IgD-negative memory B cell (primary cell): ENCODE data around the gene CPAMD8. TPM values are rescaled to one million over a fixed set of nuclear protein-coding genes. Genes with fewer than 3 reads are reported as not detected.

Experiments
- H3K27ac Mint-ChIP-seq, 3 donors: one replicate each; pipeline ENCODE4 v1.8.0; 2020 to 2022; ENCODE audit warnings: mild to moderate bottlenecking in 3 of 3, mixed read lengths in 3 of 3, moderate library complexity in 1 of 3
- H3K27me3 Mint-ChIP-seq: one replicate; pipeline ENCODE4 v1.8.0; 2021; ENCODE audit warnings: mixed read lengths
- H3K36me3 Mint-ChIP-seq: one replicate; pipeline ENCODE4 v1.8.0; 2020; ENCODE audit warnings: mild to moderate bottlenecking, mixed read lengths
- H3K4me1 Mint-ChIP-seq, 3 donors: one replicate each; pipeline ENCODE4 v1.8.0; 2020 to 2022; ENCODE audit warnings: mixed read lengths in 3 of 3, mild to moderate bottlenecking in 1 of 3
- H3K4me3 Mint-ChIP-seq, 4 donors: one replicate each; pipeline ENCODE4 v1.8.0; 2020 to 2022; ENCODE audit warnings: mild to moderate bottlenecking in 4 of 4, mixed read lengths in 4 of 4, moderate library complexity in 3 of 4
- H3K9me3 Mint-ChIP-seq, 3 donors: one replicate each; pipeline ENCODE4 v1.8.0; 2020 to 2021; ENCODE audit warnings: mixed read lengths in 3 of 3, mild to moderate bottlenecking in 1 of 3
- polyA plus RNA-seq: library from polyadenylated mRNA; unstranded; fragments of 300-500 nt; fragmentation: Illumina TruSeq; gene quantifications from one replicate; pipeline ENCODE4 v1.2.3, GENCODE V29; 2021

The CPAMD8 gene
- polyA plus RNA-seq, result 5.1 TPM

- Mint-ChIP-seq H3K4me3 (peak within 1 kb of the TSS; percentile 4 to 95 (median 86)), H3K9me3 (peaks cover 4 to 13% (median 5%) of the 10 kb centered on the region in 3 donors), H3K36me3 (peaks cover 6% of the 10 kb centered on the region), H3K27ac (no peak within 1 kb of the TSS), H3K27me3 (peaks cover 36% of the 10 kb centered on the region), H3K4me1 (peaks cover 5 to 16% (median 9%) of the 10 kb centered on the region in 3 donors)
Observed at GRCh38 chr19:17026706-17027534, at the start of gene CPAMD8. TSS of gene CPAMD8 (minus strand) at chr19:17026810. CDS start at chr19:17026642, 168 bp downstream.

- peak overlapping the region; percentile 93 to 100 (median 96) for H3K4me3 Mint-ChIP-seq
- H3K36me3 Mint-ChIP-seq, result peaks cover 6% of the 10 kb centered on the region
- no peaks in the 10 kb centered on the region for H3K27me3 Mint-ChIP-seq
- H3K9me3 Mint-ChIP-seq, result no peaks in the 10 kb centered on the region
- H3K27ac Mint-ChIP-seq, result peak overlapping the region; percentile 94 to 97 (median 96)
- peaks cover 41 to 52% (median 42%) of the 10 kb centered on the region in 3 donors for H3K4me1 Mint-ChIP-seq
Observed at GRCh38 chr19:17075864-17076542, 49.4 kb upstream of the CPAMD8 start.

- Mint-ChIP-seq H3K27me3 (no peaks in the 10 kb centered on the region), H3K4me1 (peaks cover 39 to 49% (median 41%) of the 10 kb centered on the region in 3 donors)
Observed at GRCh38 chr19:17075035-17075863, 48.6 kb upstream of the CPAMD8 start, which contains the start of the genes HAUS8 and MYO9B. TSS of gene HAUS8 (minus strand) at chr19:17075452. CDS start at chr19:17075422, 30 bp downstream. TSS of gene MYO9B (plus strand) at chr19:17075777. CDS start at chr19:17101718, 25,941 bp downstream.

DNA sequence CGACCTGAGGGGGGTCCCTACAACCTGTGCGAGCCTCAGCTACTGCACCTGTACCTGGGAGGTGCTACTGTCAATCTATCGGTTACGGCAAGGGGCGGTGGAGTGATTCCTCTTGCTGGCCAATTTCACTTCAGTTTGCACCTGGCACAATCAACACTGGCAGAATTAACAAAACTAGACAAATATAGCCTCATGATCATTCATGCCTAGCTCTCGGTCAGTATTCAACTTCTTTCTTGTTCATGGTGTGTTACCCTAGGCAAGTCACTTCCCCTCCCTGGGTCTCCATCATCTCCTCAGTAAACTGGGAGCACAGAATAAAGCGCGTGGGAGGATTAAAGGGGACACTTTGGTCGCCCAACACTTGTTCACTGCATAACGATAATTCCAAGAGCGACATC, 48.0 kb upstream of the CPAMD8 start:
- peaks cover 6% of the 10 kb centered on the region for H3K36me3 Mint-ChIP-seq

More at GRCh38 chr19:17075035-17075863, 48.6 kb upstream of the CPAMD8 start, which contains the start of the genes HAUS8 and MYO9B:
- Mint-ChIP-seq H3K9me3 (no peaks in the 10 kb centered on the region), H3K4me3 (peak within 1 kb of the TSS; percentile 93 to 100 (median 98)), H3K27ac (peak within 1 kb of the TSS; percentile 96 to 98 (median 97)), H3K36me3 (peaks cover 6% of the 10 kb centered on the region)

DNA sequence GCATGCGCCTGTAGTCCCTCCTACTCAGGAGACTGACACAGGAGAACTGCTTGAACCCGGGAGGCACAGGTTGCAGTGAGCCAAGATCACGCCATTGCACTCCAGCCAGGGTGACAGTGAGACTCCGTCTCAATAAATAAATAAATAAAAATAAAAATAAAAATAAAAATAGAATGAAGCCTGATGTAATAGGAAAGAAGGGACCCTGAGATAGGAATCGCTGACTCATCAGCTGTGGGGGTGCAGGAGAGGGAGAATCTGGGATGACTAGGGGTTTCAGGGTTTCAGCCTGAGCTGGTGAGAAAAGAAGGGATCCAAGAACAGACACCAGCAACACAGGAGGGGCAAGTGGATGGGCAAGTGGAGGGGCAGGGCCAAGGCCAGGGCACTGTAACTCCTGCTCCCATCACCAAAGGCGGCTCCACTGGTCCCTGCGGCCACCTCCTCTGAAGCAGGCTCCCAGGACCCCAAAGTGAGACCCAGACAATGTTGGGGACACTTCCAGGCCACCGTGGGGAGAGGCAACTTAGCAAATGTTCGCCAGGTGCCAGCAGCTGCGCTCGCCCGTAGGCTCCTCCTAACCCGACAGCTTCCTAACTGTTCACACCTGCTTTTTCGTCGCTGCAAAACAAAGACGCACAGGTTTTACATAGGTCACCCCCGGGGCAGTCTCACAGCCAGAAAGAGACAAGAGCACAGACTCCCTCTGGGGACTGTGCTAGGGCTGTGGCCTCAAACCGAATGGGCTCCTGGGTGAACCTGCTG, 47.4 kb upstream of the CPAMD8 start:
- Mint-ChIP-seq H3K36me3 (peaks cover 6% of the 10 kb centered on the region), H3K27me3 (no peaks in the 10 kb centered on the region), H3K27ac (peak overlapping the region; percentile 96 to 98 (median 97)), H3K4me3 (peak overlapping the region; percentile 93 to 99 (median 96)), H3K9me3 (no peaks in the 10 kb centered on the region), H3K4me1 (peaks cover 29 to 38% (median 34%) of the 10 kb centered on the region in 3 donors)

More for the DNA sequence above, 48.0 kb upstream of the CPAMD8 start:
- Mint-ChIP-seq H3K27ac (peak overlapping the region; percentile 96 to 98 (median 97)), H3K9me3 (no peaks in the 10 kb centered on the region), H3K4me3 (peak overlapping the region; percentile 93 to 99 (median 96)), H3K4me1 (peaks cover 34 to 44% (median 40%) of the 10 kb centered on the region in 3 donors), H3K27me3 (no peaks in the 10 kb centered on the region)

- Mint-ChIP-seq H3K36me3 (peaks cover 9% of the 10 kb centered on the region), H3K4me1 (peaks cover 23 to 32% (median 28%) of the 10 kb centered on the region in 3 donors), H3K9me3 (no peaks in the 10 kb centered on the region), H3K27me3 (peaks cover 2% of the 10 kb centered on the region), H3K27ac (peak overlapping the region in 2 of 3 donors; percentile 47 to 61), H3K4me3 (peak overlapping the region in 1 of 4 donors; percentile 11)
Observed at GRCh38 chr19:17070912-17071311, 44.3 kb upstream of the CPAMD8 start.

DNA sequence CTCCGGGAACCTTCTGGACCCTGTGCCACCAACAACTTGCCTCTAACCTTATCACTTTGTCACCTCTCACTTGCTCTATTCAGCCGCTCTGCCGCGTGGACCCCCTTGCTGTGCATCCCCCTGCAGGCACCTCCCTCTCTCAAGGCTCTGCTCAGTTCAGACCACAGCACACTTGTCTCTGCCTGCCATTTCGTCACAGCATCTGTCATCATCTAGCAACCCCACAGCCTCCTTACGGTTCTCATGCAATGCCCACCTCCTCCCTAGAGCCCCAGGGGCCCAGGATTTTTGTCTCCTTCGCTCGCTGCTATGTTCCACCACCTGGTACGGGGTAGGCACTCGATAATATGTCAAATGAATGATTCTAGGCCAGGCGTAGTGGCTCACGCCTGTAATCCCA, 43.8 kb upstream of the CPAMD8 start:
- H3K4me3 Mint-ChIP-seq, result peak overlapping the region in 1 of 4 donors; percentile 11
- no peaks in the 10 kb centered on the region for H3K9me3 Mint-ChIP-seq
- H3K36me3 Mint-ChIP-seq, result peaks cover 9% of the 10 kb centered on the region
- H3K27me3 Mint-ChIP-seq, result peaks cover 2% of the 10 kb centered on the region
- H3K4me1 Mint-ChIP-seq, result peaks cover 23 to 32% (median 28%) of the 10 kb centered on the region in 3 donors
- peak overlapping the region in 1 of 3 donors; percentile 61 for H3K27ac Mint-ChIP-seq

- no peaks in the 10 kb centered on the region for H3K9me3 Mint-ChIP-seq
- peaks cover 11% of the 10 kb centered on the region for H3K36me3 Mint-ChIP-seq
- H3K27me3 Mint-ChIP-seq, result peaks cover 2% of the 10 kb centered on the region
- peaks cover 28 to 39% (median 31%) of the 10 kb centered on the region in 3 donors for H3K4me1 Mint-ChIP-seq
- peak overlapping the region in 1 of 4 donors; percentile 42 for H3K4me3 Mint-ChIP-seq
- H3K27ac Mint-ChIP-seq, result no peak overlapping the region
Observed at GRCh38 chr19:17069193-17069592, 42.6 kb upstream of the CPAMD8 start.

DNA sequence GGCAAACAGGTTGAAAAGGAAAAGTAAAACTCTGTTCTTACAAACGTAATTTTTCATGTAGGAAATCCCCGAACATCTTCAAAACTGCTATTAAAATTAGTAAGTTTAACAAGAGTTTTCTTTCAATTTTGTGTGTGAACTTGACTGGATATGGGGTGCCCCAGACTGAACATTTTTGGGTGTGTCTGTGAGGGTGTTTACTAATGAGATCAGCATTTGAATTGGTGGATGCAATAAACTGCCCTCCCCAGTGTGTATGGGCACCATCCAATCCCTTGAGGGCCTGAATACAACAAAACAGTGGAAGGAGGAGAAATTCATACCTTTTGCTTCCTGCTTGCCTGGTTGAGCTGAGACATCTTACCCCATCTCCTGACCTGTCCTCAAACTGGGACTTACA, 36.8 kb upstream of the CPAMD8 start:
- no peaks in the 10 kb centered on the region for H3K9me3 Mint-ChIP-seq
- peaks cover 2% of the 10 kb centered on the region for H3K27me3 Mint-ChIP-seq
- no peak overlapping the region for H3K4me3 Mint-ChIP-seq
- H3K36me3 Mint-ChIP-seq, result peaks cover 4% of the 10 kb centered on the region
- H3K4me1 Mint-ChIP-seq, result peaks cover 21 to 31% (median 25%) of the 10 kb centered on the region in 3 donors
- H3K27ac Mint-ChIP-seq, result peak overlapping the region in 2 of 3 donors; percentile 78 to 85

- Mint-ChIP-seq H3K4me1 (peaks cover 11 to 22% (median 17%) of the 10 kb centered on the region in 3 donors), H3K36me3 (peaks cover 3% of the 10 kb centered on the region), H3K9me3 (no peaks in the 10 kb centered on the region), H3K27ac (peak overlapping the region in 1 of 3 donors; percentile 74), H3K27me3 (no peaks in the 10 kb centered on the region), H3K4me3 (no peak overlapping the region)
Observed at GRCh38 chr19:17061691-17062090, 35.1 kb upstream of the CPAMD8 start.

DNA sequence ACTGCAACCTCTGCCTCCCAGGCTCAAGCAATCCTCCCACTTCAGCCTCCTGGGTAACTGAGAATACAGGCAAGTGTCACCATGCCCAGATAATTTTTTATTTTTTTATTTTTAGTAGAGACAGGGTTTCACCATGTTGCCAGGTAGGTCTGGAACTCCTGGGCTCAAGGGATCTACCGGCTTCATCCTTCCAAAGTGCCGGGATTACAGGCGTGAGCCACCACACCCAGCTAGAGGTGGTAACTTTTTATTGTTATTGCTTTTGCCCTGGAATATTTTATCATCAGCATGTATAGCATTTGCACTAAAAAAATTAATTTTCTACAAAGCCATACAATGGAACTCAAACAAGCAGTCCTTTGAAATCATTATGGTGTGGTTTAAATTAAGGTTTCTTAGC, 34.6 kb upstream of the CPAMD8 start:
- H3K36me3 Mint-ChIP-seq, result peaks cover 5% of the 10 kb centered on the region
- no peaks in the 10 kb centered on the region for H3K9me3 Mint-ChIP-seq
- peaks cover 11 to 19% (median 17%) of the 10 kb centered on the region in 3 donors for H3K4me1 Mint-ChIP-seq
- H3K27ac Mint-ChIP-seq, result peak overlapping the region in 1 of 3 donors; percentile 74
- no peaks in the 10 kb centered on the region for H3K27me3 Mint-ChIP-seq
- H3K4me3 Mint-ChIP-seq, result no peak overlapping the region

GRCh38 chr19:17060802-17061201, 34.2 kb upstream of the CPAMD8 start:
- Mint-ChIP-seq H3K27me3 (no peaks in the 10 kb centered on the region), H3K36me3 (peaks cover 6% of the 10 kb centered on the region), H3K27ac (no peak overlapping the region), H3K4me3 (no peak overlapping the region), H3K4me1 (peaks cover 11 to 19% (median 17%) of the 10 kb centered on the region in 3 donors), H3K9me3 (no peaks in the 10 kb centered on the region)

DNA sequence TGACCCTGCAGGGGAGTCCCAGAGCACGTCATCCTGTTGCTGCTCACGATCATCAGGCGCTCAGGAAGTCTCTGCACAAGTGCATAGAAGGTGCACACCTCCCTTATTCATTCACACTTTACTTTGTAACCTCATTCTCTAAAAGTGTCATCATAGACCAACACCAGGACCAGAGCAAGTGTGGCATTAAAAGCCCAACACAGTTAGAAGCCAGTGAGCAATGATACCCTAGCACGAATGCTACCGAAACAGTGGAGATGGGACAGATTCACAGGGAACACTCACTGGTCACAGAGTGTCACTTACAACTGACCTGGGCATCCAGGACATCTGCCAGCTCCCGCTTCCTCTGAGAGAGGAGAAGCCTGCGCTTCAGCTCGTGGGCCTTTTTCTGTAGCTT, 31.6 kb upstream of the CPAMD8 start:
- peaks cover 4% of the 10 kb centered on the region for H3K36me3 Mint-ChIP-seq
- H3K27ac Mint-ChIP-seq, result no peak overlapping the region
- H3K4me3 Mint-ChIP-seq, result no peak overlapping the region
- H3K27me3 Mint-ChIP-seq, result no peaks in the 10 kb centered on the region
- H3K4me1 Mint-ChIP-seq, result peaks cover 0 to 2% (median 2%) of the 10 kb centered on the region in 3 donors
- H3K9me3 Mint-ChIP-seq, result no peaks in the 10 kb centered on the region
